GM12801 (cell line): Measurements from ENCODE around the gene MYB.

Source experiments
- TF ChIP-seq, protein P1 (sequence below): IDR thresholded peaks from one replicate; pipeline ENCODE4 v1.5.1; 2011; ENCODE audit warnings: control low read depth; ENCODE audit not compliant: insufficient read length; ENCODE audit errors: extremely low read depth

The MYB gene

DNA sequence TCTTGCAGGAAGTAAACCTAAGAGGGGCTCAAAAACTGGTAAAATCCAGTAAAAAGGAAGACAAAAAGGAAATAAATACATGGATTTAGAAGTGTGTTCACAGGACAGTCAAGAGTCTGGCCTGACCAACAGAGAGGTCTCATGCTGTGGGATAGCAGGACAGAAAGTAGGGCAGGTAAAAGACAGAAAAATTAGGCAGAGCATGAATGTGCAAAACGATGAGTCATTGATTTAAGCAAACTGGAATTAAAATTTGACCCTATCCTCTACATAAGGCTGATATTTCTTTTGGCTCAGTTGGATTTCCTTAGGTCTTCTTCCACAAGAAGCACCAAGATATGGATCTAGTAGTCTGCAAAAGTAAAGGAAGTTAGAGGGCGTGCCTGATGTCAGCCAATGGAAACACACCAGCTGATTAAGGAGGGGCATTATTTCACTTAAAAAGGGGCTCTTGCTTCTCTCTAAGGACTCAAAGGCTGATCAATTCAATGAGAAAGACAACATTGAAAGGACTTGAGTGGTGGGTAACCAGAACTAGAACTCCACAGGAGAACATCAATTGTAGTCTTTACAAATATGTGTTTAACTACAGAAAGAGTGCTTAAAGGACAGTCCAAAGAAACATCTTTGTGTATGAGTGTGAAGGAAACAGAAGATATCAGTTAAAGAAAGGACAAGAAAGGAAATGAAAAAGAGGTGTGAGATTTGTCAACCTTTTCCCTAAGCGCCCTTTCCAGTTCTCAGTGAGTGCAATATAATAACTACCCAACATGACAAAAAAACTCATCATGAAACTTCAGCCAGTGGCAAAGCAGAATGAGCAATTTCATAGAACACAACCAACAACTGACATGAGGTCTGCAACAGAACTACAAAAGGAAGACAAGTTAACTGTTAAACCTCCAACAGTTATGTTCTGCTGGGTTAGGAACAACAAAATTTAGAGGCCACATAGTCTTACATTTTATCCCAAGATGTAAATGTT lies 19.4 kb upstream of the MYB start:
- TF ChIP-seq, protein P1, sequence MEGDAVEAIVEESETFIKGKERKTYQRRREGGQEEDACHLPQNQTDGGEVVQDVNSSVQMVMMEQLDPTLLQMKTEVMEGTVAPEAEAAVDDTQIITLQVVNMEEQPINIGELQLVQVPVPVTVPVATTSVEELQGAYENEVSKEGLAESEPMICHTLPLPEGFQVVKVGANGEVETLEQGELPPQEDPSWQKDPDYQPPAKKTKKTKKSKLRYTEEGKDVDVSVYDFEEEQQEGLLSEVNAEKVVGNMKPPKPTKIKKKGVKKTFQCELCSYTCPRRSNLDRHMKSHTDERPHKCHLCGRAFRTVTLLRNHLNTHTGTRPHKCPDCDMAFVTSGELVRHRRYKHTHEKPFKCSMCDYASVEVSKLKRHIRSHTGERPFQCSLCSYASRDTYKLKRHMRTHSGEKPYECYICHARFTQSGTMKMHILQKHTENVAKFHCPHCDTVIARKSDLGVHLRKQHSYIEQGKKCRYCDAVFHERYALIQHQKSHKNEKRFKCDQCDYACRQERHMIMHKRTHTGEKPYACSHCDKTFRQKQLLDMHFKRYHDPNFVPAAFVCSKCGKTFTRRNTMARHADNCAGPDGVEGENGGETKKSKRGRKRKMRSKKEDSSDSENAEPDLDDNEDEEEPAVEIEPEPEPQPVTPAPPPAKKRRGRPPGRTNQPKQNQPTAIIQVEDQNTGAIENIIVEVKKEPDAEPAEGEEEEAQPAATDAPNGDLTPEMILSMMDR: no peak

DNA sequence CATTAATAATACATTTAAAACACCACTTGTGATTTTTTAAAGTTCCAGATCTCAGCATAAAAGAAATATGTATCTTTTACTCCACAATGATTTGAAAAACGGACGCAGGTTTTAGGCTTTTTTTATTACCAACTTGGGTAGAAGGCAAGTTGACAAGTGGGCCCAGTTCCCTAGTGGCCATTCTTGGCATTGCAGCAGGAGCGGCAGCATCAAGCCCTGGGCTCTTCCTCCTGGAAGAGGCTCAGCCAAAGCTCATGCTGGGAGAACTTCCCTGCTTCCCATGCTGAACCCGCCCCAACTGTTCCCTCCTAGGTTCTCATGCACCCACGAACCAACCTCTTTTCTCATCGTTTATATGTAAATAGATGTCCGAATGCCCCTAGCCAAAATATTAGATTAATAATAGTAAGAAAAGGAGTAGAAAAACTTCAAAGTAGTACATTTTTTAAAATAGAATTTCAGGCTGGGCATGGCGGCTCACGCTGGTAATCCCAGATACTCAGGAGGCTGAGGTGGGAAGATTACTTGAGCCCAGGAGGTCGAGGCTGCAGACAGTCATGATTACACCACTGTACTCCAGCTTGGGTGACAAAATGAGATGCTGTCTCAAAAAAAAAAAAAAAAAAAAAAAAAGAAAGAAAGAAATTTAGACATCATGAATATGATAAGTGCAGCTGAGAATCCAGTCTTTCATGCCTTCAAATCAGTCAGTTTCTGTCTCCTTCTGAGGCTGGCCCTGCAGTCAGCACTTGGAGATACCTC lies 18.2 kb upstream of the MYB start:
- TF ChIP-seq, protein P1: no peak

DNA sequence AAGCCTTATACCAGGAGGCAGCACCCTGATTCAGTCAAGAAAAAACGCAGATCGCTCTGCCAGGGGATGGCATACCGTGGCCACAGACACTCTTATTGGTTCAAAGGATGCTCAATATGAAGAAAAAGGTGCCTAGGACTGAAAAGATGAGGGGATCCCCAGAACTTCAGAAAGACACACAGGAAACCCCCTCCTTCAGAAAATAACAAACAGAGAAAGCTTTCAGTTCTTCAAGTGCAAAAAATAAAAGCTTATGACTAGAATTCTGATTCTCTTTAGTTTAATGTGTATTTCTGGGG lies 17.7 kb upstream of the MYB start:
- TF ChIP-seq, protein P1: no peak

DNA sequence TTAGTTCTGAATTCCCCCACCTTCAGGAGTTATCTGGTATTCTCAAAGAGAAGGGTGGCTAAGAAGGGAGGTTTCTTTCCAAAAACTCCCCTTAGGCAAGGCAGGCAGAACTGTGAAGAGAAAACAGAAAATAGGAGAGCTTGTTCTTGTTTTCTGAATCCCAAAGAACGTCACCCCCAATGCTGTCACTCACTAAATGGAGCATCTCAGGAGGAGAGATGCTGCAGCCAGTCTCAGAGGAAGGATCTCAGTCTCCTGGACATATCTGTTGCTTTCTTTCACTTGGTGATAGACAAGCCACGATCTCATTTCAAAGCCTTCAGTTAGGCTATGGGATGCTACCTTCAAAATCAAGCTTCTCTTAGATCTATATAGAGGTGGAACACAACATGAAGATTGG lies 16.1 kb upstream of the MYB start:
- TF ChIP-seq, protein P1: no peak

DNA sequence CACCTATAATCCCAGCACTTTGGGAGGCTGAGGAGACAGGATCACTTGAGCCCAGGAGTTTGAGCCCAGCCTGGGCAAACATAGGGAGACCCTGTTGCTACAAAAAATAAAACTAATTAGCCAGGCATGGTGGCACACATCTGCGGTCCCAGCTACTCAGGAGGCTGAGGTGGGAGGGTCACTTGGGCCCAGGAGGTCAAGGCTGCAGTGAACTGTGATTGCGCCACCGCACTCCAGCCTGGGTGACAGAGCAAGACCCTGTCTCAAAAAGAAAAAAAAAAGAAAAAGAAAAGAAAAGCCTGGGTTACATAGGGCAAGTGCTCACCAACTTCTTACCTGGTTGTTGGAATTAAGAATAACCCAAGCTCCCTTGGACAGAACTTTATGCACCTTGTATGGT lies 14.6 kb upstream of the MYB start:
- TF ChIP-seq, protein P1: no peak

DNA sequence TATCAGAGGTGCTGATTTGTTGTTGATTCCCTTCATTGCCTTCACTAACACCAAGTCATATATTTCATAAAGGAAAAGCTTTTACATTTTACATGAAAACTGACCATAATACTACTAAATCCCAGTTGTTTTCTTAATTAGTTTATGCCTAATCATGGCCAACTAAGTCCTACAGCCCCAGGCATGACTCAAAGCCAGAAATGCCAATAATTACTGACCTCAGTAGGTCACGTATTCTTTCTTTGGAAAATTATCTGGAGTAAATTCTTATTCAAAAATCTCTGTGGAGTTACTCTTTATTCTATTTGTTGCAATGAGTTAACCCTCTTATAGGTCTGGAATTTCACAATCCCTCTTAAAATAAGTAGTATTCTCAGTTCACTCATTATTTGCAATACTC lies 13.5 kb upstream of the MYB start:
- TF ChIP-seq, protein P1: no peak

DNA sequence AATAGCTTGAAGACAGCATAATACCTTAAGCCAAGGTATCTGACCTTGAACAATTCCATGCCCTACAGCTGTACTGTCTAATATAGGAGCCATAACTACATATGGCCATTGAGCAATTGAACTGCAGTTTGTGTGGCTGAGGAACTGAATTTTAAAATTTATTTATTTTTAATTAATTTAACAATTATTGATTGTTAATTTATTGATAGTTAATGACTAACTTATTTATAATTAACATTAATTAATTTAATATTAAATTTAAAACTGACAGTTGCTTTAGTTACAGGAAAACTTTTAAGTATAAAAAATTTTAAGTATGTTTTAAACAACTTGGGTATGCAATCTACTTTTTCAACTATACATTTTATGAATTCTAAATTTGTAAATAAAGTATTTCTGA lies 12.3 kb upstream of the MYB start:
- TF ChIP-seq, protein P1: no peak
